ENCODE results near the gene ITGA1.
A peak's percentile ranks its signal among the peaks of the same experiment; 100 is the strongest.
"Not testable (repeated sequence)": the region's sequence is repeated elsewhere in the genome, so short reads cannot be mapped to it uniquely, and the experiment has no call there.

The ITGA1 gene

DNA sequence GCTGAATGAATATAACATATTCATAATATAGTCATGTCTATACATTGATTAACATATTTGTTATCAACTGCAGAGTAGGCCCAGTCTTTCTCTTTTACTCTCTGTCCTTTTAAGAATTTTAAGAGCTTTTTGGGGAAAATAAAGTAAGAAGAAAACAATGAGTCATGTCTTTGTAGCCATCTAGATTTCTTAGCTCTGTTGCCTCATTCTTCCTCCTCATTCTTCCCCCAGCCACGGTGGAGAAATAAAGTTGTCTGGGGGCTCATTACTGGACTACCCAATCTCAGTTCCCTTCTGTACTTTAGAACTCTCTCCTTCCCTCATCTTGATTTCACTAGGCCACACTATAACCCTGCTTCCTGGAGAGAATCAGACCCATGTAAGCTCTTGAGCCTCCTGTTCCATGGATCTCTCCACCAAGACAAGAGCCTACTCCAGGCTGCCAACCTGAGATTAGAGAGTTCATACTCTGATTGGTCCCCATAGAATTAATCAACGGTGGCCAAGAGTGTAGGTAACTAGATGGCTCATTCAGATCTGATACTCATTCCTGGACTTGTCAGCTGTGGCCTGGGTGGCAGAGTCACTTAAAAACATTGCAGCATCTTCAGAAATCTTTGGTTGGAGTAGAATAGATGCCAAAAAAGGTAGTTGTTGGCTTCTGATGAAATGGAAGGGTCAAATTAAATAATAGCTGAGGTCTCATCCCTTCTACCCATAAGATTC lies 44.2 kb downstream of the ITGA1 start:
- DNase-seq (ENCODE audit: low read depth) = no peak

DNA sequence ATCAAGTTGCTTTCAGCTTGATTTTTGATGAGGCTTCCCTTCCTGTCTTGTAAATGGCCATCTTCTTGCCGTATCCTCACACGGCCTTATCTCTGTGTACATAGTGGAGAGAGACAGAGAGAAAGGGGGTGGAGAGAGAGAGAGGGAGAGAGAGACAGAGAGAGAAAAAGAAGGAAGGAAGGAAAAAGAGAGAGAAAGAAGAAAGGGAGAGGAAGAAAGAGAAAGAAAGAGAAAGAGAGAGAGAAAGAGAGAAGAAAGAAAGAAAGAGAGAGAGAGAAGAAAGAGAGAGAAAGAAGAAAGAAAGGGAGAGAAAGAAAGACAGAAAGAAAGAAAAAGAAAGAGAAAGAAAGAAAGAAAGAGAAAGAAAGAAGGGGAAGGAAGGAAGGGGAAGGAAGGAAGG lies 46.6 kb downstream of the ITGA1 start:
- no peak for DNase-seq (ENCODE audit: low read depth)

DNA sequence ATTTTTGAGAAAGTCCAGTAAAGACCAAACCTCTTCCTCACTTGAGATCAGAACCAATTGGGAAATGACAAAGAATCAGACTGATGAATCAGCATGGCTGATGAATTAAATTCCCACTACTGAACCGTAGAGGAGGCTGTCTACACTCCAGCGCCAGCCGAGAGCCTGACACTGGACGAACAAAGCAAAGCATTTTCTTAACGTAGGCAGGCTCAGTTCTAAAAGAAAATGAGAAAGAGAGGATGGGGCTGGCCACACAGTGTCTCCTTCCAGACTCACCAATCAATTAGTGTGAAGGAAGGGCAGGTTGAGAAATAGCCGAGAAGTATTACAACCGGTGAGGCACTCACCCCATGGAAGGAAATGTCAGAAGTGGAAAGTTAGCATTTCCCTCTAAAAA lies 49.4 kb downstream of the ITGA1 start:
- no peak for DNase-seq (ENCODE audit: low read depth)

DNA sequence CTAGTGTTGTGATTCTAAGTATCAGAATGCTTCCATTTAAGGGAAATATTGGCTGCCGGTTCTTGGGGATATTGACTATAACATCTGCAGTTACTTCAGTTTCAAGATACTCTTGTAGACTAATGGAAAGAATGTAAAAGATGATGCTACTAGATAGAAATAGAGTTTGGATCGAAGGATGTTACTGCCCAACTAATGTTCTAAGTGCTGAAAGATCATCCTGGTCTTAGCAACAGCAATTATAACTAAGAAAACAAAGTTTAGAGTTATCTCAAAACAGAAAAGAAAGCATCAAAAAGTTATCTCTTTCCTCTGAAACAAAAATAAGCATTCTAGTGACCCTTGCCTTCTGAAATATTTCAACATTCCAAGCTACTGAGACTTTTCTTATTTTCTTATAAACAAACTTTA lies 49.9 kb downstream of the ITGA1 start:
- DNase-seq (ENCODE audit: low read depth) = peak; percentile 24

DNA sequence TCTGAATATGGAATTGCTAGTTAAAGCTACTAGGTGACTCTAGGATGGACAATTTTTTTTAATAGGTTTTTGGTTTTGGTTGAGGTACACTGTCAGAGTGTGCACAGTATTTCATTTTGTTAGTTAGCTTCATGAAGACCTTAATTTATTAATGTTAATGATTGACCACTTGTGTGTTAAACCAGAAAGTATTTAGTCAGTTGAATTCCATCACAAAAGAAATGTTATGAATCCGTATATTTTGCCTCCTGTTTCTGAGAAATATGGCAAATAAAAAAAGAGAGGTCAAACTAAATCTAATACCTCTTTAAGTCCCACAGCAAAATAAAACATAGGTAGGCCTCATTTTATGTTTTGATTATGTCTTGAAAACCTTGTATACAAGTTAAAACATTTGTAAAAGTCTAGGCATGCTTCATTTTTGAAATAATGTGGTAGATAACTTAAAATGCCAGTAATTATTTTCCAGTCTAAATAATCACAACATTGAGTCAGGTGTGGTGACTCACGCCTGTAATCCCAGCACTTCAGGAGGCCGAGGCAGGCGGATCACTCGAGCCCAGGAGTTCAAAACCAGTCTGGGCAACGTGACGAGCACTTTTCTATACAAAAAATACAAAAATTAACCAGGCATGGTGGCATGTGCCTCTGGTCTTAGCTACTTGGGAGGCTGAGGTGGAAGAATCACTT lies 50.8 kb downstream of the ITGA1 start:
- no peak for DNase-seq (ENCODE audit: low read depth)

DNA sequence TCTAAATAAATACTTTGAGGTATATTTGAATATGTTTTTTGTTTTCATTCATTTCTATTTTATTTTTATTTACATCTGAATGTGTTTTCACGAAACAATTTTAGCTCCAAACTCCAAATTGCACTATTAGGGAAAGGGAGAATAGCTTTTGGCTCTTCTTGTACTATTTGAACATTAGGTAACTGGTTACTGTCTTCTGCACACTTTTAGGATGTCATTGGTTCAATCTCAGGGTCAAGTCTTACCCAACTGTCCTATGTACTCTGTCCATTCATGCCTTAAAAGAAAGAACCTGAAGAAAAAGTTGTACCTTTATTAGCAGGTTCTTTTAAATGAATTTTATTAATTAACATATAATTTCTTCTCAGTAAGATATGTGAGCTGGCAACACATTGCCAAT lies 51.6 kb downstream of the ITGA1 start:
- DNase-seq (ENCODE audit: low read depth) = no peak

DNA sequence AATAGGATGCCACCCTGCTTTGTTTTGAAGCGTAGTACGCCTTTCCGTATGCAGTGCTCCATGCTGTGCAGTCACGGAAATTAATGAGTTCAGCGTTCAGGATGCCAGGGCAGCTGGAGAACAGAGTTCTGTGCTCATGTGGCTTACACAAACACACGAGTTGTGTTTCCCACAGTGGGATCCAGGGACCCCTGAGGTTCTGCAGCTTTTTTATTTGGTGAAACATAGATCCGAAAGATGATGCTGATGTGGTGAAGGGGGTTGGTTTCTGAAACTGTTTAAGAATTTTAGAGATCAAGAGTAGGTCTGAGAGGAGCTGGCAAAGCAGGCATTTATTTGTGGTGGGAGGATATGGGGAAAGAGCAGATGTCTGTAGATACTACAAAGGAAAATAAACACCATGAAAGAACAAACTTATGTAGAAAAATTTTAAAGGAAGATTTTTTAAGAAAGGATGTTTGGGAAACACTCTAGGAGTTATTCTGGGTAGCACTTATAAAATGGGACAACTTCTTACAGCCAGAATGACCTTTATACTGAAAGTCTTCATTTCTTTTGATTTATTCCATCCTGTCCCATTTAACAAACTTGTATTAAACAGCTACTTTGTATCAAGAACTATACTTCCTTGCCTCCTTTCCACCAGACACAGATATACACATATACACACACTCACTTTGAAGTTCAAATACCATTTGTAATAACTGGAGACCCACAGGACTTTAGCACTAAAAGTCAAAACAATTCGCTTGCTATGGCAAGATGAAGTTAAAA lies 52.7 kb downstream of the ITGA1 start:
- peak; percentile 66 for DNase-seq (ENCODE audit: low read depth)

DNA sequence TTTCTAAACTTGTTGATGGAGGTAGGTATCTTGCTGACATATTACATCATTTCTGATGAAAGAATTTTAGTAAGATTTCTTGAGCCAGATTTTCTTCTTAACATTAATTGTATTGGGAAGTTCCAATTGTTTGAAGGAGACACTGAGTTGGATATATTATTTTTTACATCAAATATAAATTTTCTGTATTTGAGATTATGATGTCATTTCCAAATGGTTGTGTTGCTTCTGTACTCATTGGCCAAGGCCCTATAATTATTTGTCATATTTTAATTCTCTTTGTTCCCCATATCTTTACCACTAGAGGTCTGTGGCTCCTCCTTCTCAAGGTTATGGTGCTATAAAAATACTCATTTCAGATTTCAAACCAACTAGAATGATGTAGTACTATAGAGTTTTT lies 53.4 kb downstream of the ITGA1 start:
- no peak for DNase-seq (ENCODE audit: low read depth)

DNA sequence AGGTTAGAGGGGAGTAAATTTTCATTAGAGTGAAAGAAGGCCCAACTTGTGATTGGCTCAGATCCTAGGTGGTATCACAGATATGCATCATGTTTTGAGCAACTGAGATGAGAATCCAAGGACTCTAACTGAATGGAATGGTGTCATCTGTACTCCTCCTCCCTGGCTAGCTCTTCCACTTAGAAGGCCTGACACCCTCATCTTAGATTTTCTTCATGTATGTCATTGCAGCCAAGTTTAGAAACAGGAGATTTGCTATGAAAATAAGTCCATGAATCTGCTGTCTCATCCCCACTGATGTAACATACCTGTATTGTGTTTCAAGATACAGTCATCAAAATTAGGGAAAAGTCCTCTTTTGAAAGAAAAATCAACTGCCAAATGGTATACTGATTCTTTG lies 54.4 kb downstream of the ITGA1 start:
- peak; percentile 42 for DNase-seq (ENCODE audit: low read depth)

DNA sequence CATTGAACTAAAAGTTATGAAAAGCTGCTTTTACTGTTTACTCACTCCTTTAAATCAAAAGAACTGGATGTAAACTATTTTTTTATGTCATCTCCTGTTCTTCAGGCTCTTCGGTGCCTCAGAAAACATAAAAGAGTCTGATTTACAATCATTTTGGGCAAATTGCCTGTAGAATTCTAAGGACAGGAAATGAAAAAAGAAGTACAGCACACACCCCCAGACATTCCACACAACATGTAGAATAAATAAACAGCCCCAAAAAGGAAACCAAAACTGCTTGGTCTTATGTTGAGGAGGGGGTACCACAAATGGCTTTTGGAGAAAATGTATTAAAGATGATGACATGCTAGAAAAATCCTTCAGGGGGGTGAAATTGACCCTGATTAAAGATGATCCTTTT lies 57.2 kb downstream of the ITGA1 start:
- no peak for DNase-seq (ENCODE audit: low read depth)

DNA sequence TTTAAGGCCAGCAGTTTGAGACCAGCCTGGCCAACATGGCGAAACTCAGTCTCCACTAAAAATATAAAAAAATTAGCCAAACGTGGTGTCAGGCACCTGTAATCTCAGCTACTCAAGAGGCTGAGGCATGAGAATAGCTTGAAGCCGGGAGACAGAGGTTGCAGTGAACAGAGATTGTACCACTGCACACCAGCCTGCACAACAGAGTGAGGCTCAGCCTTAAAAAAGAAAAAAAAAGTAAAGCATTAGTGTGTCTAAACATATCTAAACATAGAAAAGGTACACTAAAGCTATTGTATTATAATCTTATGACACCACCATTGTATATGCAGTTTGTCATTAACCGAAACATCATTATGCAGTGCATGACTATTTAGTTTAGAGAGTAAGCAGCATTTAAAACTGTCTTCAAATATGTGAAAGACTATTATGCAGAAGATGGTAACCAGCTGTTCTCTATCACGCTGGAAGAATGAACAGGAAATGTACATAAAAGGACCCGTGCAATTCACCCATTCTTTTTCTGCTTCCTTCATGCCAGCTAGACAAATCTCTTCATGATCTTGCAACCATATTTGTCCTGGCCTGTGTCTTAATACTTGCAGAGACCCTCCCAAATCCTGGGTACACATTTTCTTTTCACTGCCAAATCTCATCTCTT lies 58.6 kb downstream of the ITGA1 start:
- DNase-seq (ENCODE audit: low read depth) = peak; percentile 39

DNA sequence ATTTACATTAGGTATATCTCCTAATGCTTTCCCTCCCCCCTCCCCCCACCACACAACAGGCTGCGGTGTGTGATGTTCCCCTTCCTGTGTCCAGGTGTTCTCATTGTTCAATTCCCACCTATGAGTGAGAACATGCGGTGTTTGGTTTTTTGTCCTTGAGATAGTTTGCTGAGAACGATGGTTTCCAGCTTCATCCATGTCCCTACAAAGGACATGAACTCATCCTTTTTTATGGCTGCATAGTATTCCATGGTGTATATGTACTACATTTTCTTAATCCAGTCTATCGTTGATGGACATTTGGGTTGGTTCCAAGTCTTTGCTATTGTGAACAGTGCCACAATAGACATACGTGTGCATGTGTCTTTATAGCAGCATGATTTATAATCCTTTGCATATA lies 61.0 kb downstream of the ITGA1 start:
- not testable (repeated sequence) for DNase-seq (ENCODE audit: low read depth)

DNA sequence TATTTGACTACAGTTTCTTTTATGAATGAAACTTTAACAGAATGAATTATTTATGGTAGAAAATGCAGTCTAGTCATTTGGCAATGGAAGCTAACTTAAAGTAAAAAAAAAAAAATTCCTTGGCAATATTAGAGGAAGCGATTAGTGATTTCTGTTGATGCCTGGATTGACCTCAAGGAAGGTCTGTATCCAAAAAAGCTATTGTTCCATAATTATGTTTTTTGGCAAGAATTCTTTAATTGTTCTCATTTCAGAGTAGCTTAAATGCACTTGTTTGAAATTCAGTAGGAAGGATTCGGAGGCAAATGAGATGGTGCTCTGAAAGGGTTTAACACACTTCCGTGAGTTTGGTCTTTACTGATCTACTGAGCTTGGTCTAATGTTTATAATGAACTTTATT lies 61.8 kb downstream of the ITGA1 start:
- no peak for DNase-seq (ENCODE audit: low read depth)

DNA sequence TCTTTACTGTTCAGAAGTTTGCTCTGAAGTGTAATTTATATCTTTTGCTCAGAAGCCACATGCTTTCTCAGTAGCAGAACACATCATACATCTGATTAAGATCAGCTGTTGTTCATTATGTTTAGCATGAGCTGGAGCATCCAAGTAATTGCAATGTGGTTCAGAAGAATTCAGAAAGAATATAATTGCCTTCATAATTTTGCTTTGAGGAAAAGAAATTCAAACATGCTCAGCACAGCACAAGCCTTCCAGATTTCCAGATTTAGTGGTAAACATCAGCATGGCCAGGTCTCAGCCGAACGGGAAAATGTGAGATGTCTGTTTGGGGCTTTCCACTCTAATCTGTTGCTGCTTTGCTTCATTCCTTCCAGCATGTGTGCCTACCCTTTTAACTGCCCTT lies 65.9 kb downstream of the ITGA1 start:
- DNase-seq (ENCODE audit: low read depth) = peak; percentile 67

DNA sequence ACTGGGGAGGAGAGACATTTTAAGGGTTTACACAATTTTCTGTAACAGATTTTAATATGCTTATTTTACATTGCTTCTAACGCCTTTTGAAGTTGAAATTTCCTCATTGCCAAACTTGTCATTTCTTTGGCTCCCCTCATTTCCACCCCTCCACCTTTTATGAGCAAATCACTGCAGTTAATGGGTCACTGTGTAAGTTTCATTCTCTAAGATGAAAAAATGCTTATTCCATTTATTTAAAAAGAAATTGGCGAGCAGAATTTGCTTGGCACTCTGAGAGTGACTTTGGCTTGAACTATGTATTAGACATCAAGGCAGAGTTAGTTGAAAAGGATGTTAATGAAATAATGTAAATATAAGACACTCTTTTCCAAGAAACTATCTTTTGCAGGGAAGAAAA lies 66.6 kb downstream of the ITGA1 start:
- DNase-seq (ENCODE audit: low read depth) = no peak

DNA sequence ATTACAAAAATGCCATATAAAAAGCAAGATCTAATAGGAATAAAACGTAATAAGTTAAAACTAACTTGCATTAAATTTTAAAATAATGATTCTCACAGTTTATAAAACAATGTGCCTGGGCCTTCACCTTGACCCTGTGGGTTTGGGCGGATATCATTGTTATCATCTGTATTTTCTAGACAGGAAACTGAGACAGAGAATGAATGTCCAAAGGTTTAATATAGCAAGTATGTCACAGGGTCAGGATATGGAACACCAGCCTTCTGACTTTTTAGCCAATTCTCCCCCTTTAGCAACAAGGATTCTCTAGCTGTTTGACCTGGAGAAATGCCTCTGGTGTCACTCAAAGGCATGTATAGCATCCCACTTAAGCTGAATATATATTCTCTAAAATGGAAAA lies 67.2 kb downstream of the ITGA1 start:
- no peak for DNase-seq (ENCODE audit: low read depth)

DNA sequence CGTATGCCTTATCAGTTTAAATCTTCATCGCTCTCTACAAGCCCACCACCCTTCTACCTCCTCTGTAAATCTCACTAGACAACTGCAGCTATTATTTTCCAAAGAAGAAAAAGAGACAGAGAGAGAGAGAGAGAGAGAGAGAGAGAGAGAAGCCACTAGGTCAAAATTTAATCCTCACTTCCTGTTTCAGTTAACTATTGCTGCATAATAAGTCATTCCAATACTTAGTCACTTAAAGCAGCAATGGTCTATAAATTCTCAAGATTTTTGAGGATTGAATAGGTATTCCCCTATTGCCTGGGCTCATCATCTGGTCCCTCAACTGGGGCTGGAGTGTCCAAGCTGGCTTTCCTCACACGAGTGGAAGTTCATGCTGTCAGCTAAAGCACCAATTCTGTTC lies 68.8 kb downstream of the ITGA1 start:
- DNase-seq (ENCODE audit: low read depth) = no peak

DNA sequence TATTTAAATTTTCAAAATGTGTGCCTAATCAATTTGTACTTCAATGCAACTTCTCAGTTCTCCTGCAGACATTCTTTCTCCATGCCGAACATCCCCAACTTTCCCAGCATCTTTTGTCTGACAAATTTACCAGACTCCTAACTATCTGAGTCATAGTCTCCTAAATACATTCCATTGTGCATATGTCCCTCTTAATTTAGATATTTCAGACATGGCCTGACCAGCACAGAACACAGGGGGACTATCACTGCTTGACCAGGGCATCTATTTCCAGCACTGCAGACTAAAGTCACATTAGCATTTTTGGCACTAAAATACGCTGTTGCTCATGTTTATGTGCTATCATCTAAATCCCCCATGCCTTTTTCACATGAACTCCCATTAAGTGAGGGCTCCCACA lies 71.9 kb downstream of the ITGA1 start:
- DNase-seq (ENCODE audit: low read depth) = no peak

DNA sequence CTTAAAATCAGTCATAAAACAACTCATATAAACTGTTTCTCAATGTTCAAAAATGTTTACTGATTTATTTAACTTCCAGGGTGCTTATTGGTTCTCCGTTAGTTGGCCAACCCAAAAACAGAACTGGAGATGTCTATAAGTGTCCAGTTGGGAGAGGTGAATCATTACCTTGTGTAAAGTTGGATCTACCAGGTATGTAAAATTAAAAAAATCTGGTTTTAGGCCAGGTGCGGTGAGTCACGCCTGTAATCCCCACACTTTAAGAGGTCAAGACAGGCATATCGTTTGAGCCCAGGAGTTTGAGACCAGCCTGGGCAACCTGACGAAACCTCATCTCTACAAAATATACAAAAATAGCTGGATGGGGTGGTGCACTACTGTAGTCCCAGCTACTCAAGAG lies 73.7 kb downstream of the ITGA1 start:
- no peak for DNase-seq (ENCODE audit: low read depth)

DNA sequence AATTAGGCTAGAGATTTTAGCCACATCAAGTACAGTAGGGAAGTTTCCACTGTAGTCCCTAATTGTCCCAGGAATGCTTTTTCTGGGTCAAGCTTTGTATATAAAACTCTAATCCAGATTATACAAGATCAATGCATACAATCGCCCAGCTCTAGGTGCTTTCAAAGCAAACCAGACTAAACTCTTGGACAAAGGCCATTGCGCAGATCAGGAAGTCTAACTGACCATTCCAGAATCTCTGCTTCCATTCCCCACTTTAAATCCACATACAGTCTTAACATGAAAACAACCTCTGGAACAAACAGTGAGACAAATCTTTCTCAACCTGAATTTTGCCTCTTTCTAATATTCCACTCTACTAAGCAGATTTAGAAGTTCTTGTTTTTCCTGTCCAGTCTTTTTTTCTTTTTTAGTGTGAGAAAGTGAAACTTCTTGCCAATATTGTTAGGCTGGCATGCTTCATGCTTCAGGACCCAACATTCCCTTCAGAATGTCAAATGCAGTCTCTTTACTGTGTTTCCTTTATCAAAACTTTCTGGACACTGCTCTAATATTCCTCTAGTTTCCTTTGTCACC lies 76.1 kb downstream of the ITGA1 start:
- no peak for DNase-seq (ENCODE audit: low read depth)

DNA sequence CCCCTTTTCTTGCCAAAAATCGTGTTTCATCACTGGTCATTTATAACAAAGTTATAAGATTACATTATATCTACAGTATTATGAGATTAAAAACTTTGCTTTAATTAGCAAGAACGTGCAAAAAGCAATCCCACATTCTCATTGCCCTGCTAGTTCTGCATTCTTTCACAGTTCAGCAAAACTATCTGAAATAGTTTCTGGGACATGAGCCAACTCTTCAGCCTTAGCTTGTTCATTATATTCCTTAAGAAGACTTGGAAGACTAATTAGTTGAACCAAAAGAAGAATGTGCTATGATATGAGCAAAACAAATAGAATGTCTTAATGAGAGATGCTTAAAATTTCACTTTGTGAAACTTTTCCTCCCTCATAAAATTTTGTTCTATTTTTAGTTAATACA lies 76.7 kb downstream of the ITGA1 start:
- DNase-seq (ENCODE audit: low read depth) = peak; percentile 45

DNA sequence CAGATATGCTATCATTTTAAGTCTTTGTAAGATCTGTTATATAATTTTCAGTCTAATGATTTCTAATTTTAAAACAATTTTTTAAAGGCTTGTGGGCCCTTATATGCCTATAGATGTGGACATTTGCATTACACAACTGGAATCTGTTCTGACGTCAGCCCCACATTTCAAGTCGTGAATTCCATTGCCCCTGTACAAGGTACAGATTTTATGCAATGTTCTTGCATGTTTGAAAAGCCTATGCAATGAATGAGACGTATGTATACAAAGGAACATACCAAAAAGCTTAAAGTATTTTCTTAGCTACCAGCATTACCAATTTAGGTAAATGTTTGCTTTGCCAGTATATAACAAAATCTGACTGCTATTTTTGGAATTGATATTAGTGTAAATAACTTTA lies 77.2 kb downstream of the ITGA1 start:
- no peak for DNase-seq (ENCODE audit: low read depth)

Measured in fibroblast of gingiva (primary cell).